ENCODE results near the gene HES7.
A peak's percentile ranks its signal among the peaks of the same experiment; 100 is the strongest.

The HES7 gene

DNA sequence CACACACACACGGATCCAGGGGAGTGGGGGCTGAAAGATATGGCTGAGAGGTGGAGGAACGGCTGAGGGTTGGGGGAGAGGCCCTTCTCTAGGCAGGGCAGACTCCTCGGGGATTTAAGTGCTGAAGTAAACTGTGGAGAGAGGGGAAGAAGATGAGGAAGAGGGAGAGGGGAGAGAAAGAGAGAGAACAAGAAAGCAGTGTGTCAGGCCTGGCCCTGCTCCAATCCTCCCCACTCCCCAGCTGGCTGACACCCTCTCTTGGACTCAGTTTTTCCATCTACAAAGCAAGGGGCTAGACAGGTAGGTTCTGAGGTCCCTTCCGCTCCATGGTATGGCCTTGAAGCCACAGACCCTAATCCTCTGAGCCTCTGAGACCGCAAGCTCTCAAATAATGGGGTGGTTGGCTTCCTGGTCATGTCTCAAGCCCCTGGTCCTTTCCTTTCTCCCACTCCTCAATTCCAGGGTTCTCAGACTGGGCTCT, 36.9 kb upstream of the HES7 start:
- Histone ChIP-seq H3K27me3 (ENCODE audit: low read depth) (no peaks in the 10 kb centered on the region), H3K4me1 (peaks cover 36% of the 10 kb centered on the region), H3K4me3 (no peak overlapping the region; the same call in 1 of the 2 replicates), H3K9me3 (no peaks in the 10 kb centered on the region), H3K36me3 (replicated peaks) (peaks cover 37% of the 10 kb centered on the region)
- DNase-seq (ENCODE audit: low spot score in 2 of 2): no peak
- in situ Hi-C loops (cut with MboI; ENCODE audit: low sequenced_read_pairs): loop anchor here (25.0 kb wide), 1 partner anchor 923 kb away; the partner anchor contains the start of genes DVL2, GABARAP and PHF23

GRCh38 chr17:8160224-8160577, 36.3 kb upstream of the HES7 start:
- in situ Hi-C loops (cut with MboI; ENCODE audit: low sequenced_read_pairs): loop anchor here (25.0 kb wide), 1 partner anchor 923 kb away; the partner anchor contains the start of genes DVL2, GABARAP and PHF23
- Histone ChIP-seq H3K36me3 (replicated peaks) (peaks cover 37% of the 10 kb centered on the region), H3K4me1 (peaks cover 42% of the 10 kb centered on the region), H3K27me3 (ENCODE audit: low read depth) (no peaks in the 10 kb centered on the region), H3K9me3 (no peaks in the 10 kb centered on the region), H3K4me3 (no peak overlapping the region)
- no peak for DNase-seq (ENCODE audit: low spot score in 2 of 2)

- Histone ChIP-seq H3K4me3 (no peak overlapping the region), H3K27me3 (ENCODE audit: low read depth) (no peaks in the 10 kb centered on the region), H3K36me3 (replicated peaks) (peaks cover 37% of the 10 kb centered on the region), H3K4me1 (peaks cover 44% of the 10 kb centered on the region), H3K9me3 (no peaks in the 10 kb centered on the region)
- no peak for DNase-seq (ENCODE audit: low spot score in 2 of 2)
- in situ Hi-C loops (cut with MboI; ENCODE audit: low sequenced_read_pairs): loop anchor here (25.0 kb wide), 1 partner anchor 922 kb away; the partner anchor contains the start of genes DVL2, GABARAP and PHF23
Measured at GRCh38 chr17:8159459-8160223, 35.7 kb upstream of the HES7 start.

DNA sequence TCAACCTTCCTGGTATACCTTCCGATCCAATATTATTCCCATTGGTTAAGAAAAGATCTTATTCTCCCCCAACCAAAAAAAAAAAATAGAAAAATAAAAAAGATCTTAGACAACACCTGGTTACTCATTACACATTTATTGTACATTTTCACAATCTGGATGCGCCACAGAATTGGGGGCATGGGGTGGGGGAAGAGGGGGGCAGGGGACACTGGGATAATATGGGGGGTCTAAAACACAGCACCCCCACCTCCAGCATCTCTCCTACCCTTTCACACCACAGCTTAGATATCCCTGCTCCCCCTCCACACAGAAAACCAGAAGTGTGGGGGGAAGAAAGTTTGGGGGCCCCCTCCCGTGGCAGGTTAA, 35.1 kb upstream of the HES7 start:
- Histone ChIP-seq H3K4me3 (no peak overlapping the region), H3K27me3 (ENCODE audit: low read depth) (no peaks in the 10 kb centered on the region), H3K4me1 (peaks cover 44% of the 10 kb centered on the region), H3K9me3 (no peaks in the 10 kb centered on the region), H3K36me3 (replicated peaks) (peaks cover 37% of the 10 kb centered on the region)
- in situ Hi-C loops (cut with MboI; ENCODE audit: low sequenced_read_pairs): loop anchor here (25.0 kb wide), 1 partner anchor 922 kb away; the partner anchor contains the start of genes DVL2, GABARAP and PHF23
- DNase-seq (ENCODE audit: low spot score in 2 of 2): no peak

- in situ Hi-C loops (cut with MboI; ENCODE audit: low sequenced_read_pairs): loop anchor here (25.0 kb wide), 1 partner anchor 921 kb away; the partner anchor contains the start of genes DVL2, GABARAP and PHF23
- no peaks in the 10 kb centered on the region for H3K27me3 ChIP-seq (ENCODE audit: low read depth)
- H3K4me1 ChIP-seq: peaks cover 44% of the 10 kb centered on the region
- H3K4me3 ChIP-seq: no peak overlapping the region
- peak; percentile 73 to 96 for DNase-seq (ENCODE audit: low spot score in 2 of 2)
- no peaks in the 10 kb centered on the region for H3K9me3 ChIP-seq
- H3K36me3 ChIP-seq (replicated peaks): peaks cover 37% of the 10 kb centered on the region
Measured at GRCh38 chr17:8158267-8159031, 34.5 kb upstream of the HES7 start.

DNA sequence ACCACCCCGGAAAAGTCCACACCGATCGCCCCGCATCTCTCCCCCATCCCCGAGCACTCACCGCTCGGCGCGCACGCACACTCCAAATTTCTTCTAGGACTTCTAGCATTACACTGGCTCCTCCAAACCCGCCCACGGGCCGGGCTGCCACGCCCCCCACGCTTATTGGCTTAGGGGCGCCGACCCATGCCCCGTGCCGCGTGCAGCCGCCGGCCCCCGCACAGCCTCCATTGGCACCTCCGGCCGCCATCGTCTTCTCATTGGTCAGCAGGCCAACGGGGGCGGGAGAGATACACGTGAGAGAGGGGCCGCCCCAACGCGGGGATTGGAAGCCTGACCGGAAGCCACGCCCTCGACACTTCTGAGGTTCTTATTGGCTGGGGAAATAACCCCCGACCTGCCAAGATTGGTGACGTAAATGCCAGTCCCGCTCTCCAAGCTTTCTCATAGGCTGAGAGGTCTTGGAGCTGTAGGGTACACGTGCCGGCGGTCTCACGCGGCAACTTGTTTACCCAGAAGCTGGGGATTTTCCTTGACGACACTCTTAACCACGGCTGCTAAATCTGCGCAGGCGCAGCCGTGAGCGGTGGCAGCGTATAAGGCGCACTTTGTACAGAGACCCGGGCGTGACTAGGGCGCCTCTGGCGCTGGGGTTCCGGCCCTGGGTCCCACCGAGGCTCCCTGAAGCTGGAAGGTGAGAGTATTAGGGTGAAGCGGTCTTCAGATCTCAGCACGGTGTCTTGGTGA, 32.5 kb upstream of the HES7 start:
- DNase-seq (ENCODE audit: low spot score in 2 of 2): peak; percentile 100
- H3K27me3 ChIP-seq (ENCODE audit: low read depth): no peaks in the 10 kb centered on the region
- H3K4me3 ChIP-seq: peak overlapping the region; percentile 48
- in situ Hi-C loops (cut with MboI; ENCODE audit: low sequenced_read_pairs): loop anchor here (25.0 kb wide), 1 partner anchor 919 kb away; the partner anchor contains the start of genes DVL2, GABARAP and PHF23
- peaks cover 45% of the 10 kb centered on the region for H3K4me1 ChIP-seq
- H3K9me3 ChIP-seq: no peaks in the 10 kb centered on the region
- peaks cover 27% of the 10 kb centered on the region for H3K36me3 ChIP-seq (replicated peaks)

GRCh38 chr17:8155996-8156245, 32.0 kb upstream of the HES7 start:
- H3K36me3 ChIP-seq (replicated peaks): peaks cover 22% of the 10 kb centered on the region
- H3K9me3 ChIP-seq: no peaks in the 10 kb centered on the region
- no peaks in the 10 kb centered on the region for H3K27me3 ChIP-seq (ENCODE audit: low read depth)
- H3K4me1 ChIP-seq: peaks cover 44% of the 10 kb centered on the region
- peak overlapping the region; percentile 48 for H3K4me3 ChIP-seq
- in situ Hi-C loops (cut with MboI; ENCODE audit: low sequenced_read_pairs): loop anchor here (25.0 kb wide), 1 partner anchor 919 kb away; the partner anchor contains the start of genes DVL2, GABARAP and PHF23
- no peak for DNase-seq (ENCODE audit: low spot score in 2 of 2)

DNA sequence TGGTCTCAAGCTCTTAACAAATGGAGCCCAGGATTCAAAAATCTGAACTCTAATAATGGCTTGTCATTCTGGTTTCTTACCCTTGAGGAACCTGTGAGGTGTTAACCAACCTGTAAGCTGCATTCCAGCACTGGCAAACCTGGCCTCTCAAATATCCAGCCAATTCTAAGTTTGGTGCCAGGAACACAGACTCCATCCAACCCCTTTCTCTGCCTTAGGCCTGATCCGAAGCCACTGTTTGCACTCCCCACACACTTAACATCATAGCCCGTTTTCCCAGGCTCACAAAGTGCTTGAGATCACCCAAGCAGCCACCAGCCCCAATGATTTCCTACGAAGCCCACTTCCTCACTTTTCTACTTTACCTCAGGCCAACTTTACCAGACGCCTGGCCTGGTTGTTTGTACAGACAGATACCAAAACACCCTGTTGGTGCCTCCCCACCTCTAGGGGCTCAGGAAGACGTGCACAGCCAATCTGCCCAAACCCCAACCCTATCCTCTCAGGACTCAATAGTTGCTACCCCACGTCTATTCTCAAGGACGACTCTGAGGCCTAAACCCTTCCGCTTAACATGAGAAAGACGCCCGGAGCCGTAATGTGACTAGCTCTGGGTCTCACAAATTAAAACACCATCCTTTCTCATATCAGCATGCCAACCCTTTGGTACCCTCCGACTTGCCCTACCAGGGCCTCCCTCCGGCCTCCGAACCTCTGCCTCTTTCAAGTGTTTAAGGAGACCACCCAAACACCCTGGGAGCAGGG, 31.5 kb upstream of the HES7 start:
- Histone ChIP-seq H3K36me3 (replicated peaks) (peaks cover 21% of the 10 kb centered on the region), H3K9me3 (no peaks in the 10 kb centered on the region), H3K4me3 (peak overlapping the region; percentile 48), H3K4me1 (peaks cover 44% of the 10 kb centered on the region), H3K27me3 (ENCODE audit: low read depth) (no peaks in the 10 kb centered on the region)
- no peak for DNase-seq (ENCODE audit: low spot score in 2 of 2)
- in situ Hi-C loops (cut with MboI; ENCODE audit: low sequenced_read_pairs): loop anchor here (25.0 kb wide), 1 partner anchor 918 kb away; the partner anchor contains the start of genes DVL2, GABARAP and PHF23

DNA sequence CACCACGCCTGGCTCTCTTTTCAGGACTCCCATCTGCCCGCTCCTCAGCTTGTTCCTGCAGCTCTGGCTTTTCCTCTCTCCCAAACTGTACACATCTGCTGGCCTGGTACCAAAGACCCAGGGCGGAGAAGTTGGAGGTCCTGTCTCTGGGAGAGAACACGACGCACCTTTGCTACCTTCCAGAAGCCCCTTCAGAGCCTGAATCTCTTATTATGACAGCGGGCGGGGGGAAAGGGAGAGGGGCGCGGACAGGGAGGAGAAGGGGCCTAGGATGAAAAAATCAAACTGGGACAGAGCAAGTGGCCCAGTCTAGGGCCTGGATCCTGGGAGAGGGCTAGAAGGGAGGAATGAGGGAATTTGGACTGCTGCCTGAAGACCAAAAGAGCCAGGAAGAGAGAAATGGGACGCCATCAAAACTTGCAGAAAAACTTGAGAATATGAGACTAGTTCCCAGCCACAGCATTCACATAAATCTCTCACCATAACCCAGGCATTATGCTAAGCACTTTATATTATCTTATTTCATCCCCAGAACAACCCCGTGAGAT, 30.8 kb upstream of the HES7 start:
- H3K27me3 ChIP-seq (ENCODE audit: low read depth): no peaks in the 10 kb centered on the region
- H3K36me3 ChIP-seq (replicated peaks): peaks cover 25% of the 10 kb centered on the region
- no peaks in the 10 kb centered on the region for H3K9me3 ChIP-seq
- in situ Hi-C loops (cut with MboI; ENCODE audit: low sequenced_read_pairs): loop anchor here (25.0 kb wide), 1 partner anchor 917 kb away; the partner anchor contains the start of genes DVL2, GABARAP and PHF23
- H3K4me3 ChIP-seq: no peak overlapping the region
- peaks cover 44% of the 10 kb centered on the region for H3K4me1 ChIP-seq
- no peak for DNase-seq (ENCODE audit: low spot score in 2 of 2)

DNA sequence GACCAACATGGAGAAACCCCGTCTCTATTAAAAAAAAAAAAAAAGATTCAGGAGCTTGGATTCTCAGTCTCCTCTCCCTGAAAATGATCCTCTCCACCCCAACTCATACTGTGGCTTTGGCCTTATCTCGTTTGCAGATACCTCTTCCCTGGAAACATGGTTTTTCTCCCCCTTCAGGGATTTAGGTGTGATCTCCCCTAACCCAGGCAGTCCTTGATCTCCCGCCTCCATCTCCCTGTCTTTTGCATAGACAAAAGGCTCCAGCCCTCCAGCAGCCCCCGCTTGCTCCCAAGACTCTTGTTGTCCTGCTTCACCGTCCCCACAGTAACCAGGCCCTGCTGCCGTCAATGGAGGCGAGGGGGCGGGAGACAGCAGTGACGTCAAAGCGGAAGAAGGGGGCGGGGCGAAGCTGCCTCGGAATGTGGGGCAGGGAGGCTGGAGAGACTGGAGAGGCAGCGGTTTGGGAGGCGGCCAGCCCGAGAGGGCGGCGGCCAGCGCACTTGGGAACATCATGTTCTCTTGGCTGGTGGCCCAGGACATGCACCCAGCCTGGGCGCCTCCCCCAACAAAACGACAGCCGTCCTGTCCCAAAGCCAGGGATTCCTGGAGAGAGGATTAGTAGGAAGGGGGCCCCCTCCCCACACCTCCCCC, 30.2 kb upstream of the HES7 start:
- H3K4me3 ChIP-seq: peak overlapping the region; percentile 15
- peak; percentile 86 to 99 for DNase-seq (ENCODE audit: low spot score in 2 of 2)
- H3K27me3 ChIP-seq (ENCODE audit: low read depth): no peaks in the 10 kb centered on the region
- H3K4me1 ChIP-seq: peaks cover 44% of the 10 kb centered on the region
- peaks cover 25% of the 10 kb centered on the region for H3K36me3 ChIP-seq (replicated peaks)
- in situ Hi-C loops (cut with MboI; ENCODE audit: low sequenced_read_pairs): loop anchor here (25.0 kb wide), 1 partner anchor 917 kb away; the partner anchor contains the start of genes DVL2, GABARAP and PHF23
- H3K9me3 ChIP-seq: no peaks in the 10 kb centered on the region

GRCh38 chr17:8153525-8153956, 29.6 kb upstream of the HES7 start:
- no peak overlapping the region; the same call in 1 of the 2 replicates for H3K4me3 ChIP-seq
- peak; percentile 73 to 80 for DNase-seq (ENCODE audit: low spot score in 2 of 2)

GRCh38 chr17:8153031-8153451, 29.1 kb upstream of the HES7 start:
- no peak overlapping the region for H3K4me3 ChIP-seq
- no peaks in the 10 kb centered on the region for H3K27me3 ChIP-seq (ENCODE audit: low read depth)
- no peaks in the 10 kb centered on the region for H3K9me3 ChIP-seq
- H3K36me3 ChIP-seq (replicated peaks): peaks cover 27% of the 10 kb centered on the region
- H3K4me1 ChIP-seq: peaks cover 44% of the 10 kb centered on the region
- in situ Hi-C loops (cut with MboI; ENCODE audit: low sequenced_read_pairs): loop anchor here (25.0 kb wide), 1 partner anchor 916 kb away; the partner anchor contains the start of genes DVL2, GABARAP and PHF23
- DNase-seq (ENCODE audit: low spot score in 2 of 2): no peak

More at GRCh38 chr17:8153525-8153956, 29.6 kb upstream of the HES7 start:
- peaks cover 44% of the 10 kb centered on the region for H3K4me1 ChIP-seq
- H3K36me3 ChIP-seq (replicated peaks): peaks cover 27% of the 10 kb centered on the region
- no peaks in the 10 kb centered on the region for H3K9me3 ChIP-seq
- no peaks in the 10 kb centered on the region for H3K27me3 ChIP-seq (ENCODE audit: low read depth)
- in situ Hi-C loops (cut with MboI; ENCODE audit: low sequenced_read_pairs): loop anchor here (25.0 kb wide), 1 partner anchor 916 kb away; the partner anchor contains the start of genes DVL2, GABARAP and PHF23
